HG03280 (cell line): ENCODE data around the gene ILKAP.

Source experiments
- ATAC-seq: cut with Tn5 transposase; IDR thresholded peaks from one replicate; pipeline ENCODE4 v1.9.1; 2021; ENCODE audit warnings: mild to moderate bottlenecking, moderate library complexity; ENCODE audit not compliant: unreplicated experiment

Gene ILKAP

DNA sequence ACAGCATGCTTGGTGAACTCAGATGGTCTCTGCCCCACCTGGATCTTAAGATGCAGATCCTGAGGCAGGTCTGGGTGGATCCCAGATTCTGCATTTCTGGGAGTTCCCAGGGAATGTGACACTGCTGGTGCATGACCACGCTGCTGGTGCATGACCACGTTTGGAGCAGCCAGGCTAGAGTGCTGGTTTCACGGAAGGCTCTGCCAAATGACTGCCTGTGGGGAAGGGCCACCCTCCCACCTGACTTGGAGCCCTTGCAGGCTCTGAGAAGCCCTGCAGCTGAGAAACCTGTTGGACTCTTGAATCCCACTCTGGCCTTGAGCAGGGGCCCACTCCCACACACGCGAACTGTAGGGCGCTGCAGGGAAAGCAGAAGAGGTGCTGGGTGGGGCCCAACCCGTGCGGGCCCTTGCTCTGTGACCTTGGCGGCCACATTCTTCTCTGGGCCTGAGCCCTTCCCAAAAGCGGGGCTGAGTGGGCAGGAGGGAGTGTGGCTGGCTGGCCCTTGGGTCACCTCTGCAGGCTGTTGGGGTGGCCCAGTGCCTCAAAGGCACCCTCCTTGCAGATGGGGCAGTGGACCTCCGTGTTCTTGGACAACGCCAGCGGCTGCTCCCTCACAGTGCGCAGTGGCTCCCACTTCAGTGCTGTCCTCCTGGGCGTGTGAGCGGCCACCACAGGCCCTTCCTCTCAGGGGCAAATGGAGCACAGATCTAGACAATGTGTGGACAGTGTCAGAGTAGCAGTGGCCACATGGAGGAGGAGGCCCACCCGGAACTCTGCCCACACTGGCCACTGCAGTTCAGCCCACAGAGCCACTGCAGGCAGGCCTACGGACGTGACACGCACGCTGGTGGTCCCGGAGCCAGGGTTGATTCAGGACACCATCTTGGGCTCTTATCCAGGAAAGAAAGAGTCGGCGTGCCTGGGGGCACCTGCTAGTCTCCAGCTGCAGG is 36.8 kb downstream of the ILKAP start:
- no peak for ATAC-seq

DNA sequence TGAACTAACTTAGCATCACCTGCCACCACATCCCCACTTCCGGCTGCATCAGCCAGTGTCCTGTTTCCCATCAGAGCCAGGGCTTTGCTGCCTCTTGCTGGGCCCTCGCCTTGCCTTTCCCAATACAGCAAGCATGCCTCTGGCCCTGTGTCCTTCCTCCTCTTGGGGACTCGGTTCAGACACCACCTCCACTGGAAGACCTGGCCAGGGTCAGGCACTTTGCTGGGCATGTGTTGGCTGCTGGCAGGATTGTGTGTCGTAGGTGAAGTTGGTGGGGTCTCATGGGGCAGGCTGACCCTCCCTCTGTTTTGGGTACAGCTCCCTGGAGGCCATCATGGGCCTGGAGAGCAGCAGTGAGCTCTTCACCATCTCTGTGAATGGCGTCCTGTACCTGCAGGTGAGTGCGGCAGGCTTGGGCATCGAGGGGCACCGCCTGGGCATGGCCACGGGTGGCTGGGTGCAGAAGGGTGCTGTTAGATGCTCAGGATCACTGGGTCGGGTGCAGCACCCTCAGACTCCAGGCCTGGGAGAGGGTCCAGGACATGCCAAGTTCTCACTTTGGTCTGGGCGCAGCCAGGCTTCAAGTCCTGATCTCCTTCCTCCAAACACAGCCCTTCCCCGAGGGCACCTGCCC is 38.1 kb downstream of the ILKAP start:
- no peak for ATAC-seq

DNA sequence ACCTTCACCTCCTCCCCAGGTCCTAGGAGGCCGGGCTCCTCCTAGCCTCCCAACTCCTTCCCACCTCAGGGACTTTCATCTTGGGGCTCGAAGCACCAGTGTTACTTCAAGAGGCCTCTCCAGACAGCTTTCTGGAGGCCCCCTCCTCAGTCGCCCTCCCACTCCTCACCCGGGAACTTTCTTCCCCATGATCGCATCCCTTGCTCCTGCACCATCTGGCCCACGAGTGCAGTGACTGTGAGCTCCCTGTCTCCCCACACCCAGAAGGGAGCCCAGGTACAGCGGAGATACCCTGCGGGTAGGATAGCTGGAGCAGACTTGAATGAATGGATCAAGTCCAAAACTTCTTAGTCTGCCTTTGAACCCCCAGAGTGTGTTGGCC is 38.6 kb downstream of the ILKAP start:
- no peak for ATAC-seq

GRCh38 chr2:238163481-238164198 is 39.9 kb downstream of the ILKAP start:
- ATAC-seq = no peak

GRCh38 chr2:238162846-238163441 is 40.6 kb downstream of the ILKAP start:
- ATAC-seq = no peak

GRCh38 chr2:238162251-238162845 is 41.1 kb downstream of the ILKAP start:
- no peak for ATAC-seq

DNA sequence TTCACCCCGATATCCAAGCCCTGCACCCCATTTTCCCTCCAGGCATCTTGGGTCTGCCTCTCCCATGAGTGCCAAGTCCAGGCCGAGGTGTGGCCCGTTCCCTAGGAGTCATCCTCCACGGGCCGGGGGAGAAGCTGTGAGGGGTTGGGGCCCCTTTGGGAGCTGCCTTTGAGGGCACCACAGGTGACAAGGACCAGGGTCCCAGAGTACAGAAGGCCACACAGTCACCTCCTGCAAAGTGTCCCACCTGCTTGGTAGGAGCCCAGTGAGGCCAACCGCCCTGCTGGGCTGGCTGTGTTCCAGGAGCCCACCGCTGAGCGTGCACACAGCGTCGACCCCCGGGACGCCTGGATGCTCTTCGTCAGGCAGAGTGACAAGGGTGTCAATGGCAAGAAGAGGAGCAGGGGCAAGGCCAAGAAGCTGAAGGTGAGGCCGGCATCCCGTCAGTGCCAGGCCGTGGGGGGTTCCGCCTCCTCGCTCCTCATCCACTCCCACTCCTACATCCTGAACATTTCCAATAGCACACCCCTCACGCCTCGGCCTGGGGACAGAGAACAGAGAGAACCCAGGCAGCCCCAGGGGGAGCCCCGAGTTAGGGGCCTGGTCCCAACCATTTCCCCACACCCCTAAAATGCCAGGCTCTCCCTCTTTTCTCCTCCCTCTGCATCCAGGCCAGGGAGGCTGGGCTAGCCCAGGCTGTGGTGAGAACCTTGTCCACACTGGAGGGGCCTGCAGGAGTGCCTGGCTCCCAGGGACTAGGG is 42.0 kb downstream of the ILKAP start:
- no peak for ATAC-seq

DNA sequence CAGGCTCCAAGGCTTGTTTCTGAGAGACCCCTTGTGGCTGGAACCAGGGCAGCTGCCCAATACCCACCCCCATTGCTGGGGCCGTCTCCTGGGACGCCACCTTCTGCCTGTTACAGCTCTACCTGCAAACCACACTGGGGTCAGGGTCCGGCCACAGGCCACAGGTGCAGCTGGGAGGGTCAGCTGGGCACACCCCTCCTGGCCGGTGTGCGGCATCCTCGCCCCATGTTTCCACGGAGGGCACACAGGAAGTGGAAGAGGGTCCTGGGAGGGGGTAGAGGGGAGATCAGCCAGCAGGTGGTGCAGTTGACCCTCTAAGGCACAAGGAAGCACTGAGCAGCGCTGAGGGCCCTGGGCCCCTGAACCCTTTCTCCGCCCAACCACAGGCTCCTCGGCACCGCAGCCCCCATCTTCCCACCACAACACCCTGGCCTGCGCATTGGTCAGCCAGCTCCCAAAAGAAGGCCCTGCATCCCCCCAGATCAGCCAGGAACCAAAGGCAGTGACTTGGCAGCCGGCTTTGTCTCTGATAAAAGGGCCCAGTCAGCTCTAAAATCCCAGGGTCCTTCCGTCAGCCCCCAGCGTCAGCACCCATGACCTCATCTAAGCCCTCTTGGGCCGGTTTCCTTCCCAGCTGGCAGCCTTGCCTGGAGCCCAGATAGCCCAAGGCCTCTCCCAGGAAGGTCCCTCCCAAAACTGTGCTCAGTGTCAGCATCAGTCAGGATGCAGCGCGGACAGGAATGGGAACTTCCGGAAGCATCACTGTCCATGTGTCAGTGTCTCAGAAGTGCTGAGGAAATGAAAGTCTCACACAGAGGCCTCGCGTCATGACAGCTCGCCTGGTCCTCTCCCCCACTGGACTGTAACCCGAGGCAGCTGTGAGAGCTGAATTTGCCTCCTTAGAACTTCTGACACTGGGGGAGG is 43.0 kb downstream of the ILKAP start:
- no peak for ATAC-seq

DNA sequence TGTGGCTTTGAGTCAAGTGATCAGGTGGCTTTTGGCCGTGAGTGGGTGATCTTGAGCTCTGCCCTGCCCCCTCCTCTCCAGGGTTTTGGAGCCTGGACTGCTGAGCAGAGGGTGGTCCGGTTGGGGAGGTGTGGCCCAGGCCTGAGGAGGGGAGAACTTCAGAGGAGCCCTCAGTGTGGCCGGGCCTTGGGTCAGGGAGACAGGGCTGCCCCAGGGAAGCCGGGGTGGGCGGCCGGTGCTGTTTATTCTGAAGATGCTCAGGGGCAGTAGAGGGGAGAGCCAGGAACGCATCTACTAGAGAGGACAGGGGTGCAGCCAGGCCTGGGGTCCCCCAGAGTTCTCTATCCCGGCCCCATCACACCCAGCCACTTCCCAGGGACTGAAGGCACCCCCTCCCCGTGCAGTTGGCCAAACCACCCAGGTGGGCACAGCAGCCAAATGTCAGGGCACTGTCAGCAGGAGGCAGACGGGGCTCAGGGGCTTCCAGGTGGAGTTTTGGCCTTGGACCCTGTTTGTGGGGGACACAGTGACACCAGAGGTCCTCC is 43.8 kb downstream of the ILKAP start:
- ATAC-seq = no peak

DNA sequence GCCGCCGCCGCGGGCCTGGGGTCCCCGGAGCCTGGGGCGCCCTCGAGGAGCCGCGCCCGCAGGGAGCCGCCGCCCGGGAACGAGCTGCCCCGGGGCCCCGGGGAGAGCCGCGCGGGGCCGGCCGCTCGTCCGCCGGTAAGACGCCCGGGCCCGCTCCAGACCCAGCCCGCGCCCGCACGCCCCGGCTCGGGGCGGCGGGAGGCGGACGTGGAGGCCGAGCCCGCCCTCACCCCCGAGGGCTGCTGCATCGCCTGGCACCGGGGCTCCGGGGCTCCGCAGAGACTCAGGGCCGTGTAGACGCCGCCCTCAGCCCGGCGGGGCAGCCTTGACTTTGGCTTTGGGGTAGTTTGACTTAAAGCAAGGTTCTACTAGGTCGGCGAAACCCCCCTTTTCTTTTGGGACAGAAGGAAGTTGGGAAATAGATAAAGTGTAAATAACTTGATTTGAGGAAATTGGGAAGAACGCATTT is 44.4 kb downstream of the ILKAP start:
- ATAC-seq = peak; percentile 39

GRCh38 chr2:238158509-238159070 is 44.9 kb downstream of the ILKAP start, which contains the start of gene ERFE:
Gene ERFE (plus strand): TSS chr2:238158970. CDS start chr2:238159008, 38 bp downstream.
- peak; percentile 48 for ATAC-seq

DNA sequence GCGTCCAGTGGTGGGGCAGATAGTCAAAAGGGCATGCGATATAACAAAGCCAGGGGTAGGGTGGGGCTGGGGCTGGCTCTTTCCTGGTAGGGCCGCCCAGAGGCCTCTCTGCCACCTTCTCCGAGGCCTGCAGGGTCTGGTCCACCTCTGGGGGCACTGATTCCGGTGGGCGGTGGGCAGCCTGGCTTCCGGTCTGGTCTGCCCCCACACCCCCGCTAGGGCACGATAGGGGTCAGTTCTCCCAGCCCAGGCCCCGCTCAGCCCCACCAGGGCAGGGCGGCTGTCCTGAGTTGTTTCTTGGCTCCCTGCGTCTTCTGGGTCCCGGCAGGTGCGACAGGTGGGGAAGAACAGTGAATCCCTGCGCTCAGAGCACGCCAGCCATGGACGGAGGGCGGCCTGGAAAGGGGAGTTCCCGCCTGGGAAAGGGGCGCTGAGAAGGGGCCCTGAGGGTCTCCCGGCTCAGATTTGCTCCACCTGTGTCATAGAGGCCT is 45.4 kb downstream of the ILKAP start:
- ATAC-seq = no peak

DNA sequence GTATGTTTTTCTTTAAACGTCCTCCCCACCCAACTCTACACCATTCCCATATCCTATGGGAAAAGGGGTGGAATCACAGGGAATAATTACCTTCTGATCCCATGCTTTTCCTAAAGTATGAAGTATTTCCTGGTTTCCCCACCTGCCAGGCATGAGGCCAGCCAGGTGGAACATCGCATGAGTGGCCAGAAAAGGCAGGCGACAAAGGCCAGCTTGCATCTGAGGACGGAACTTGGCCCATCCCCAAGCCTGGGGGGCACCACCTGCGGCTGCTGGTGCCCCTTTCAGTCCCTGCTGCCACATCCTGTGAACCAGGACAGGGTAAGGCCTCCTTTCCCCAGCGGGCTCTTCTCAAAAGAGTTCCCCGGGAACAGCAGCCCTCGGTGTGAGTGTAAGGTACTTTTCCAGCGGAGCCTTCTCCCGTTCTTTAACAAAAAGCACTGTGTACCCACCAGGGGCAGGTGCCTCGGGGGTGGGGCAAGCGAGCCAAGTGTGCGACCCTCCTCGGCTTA is 45.9 kb downstream of the ILKAP start:
- no peak for ATAC-seq

DNA sequence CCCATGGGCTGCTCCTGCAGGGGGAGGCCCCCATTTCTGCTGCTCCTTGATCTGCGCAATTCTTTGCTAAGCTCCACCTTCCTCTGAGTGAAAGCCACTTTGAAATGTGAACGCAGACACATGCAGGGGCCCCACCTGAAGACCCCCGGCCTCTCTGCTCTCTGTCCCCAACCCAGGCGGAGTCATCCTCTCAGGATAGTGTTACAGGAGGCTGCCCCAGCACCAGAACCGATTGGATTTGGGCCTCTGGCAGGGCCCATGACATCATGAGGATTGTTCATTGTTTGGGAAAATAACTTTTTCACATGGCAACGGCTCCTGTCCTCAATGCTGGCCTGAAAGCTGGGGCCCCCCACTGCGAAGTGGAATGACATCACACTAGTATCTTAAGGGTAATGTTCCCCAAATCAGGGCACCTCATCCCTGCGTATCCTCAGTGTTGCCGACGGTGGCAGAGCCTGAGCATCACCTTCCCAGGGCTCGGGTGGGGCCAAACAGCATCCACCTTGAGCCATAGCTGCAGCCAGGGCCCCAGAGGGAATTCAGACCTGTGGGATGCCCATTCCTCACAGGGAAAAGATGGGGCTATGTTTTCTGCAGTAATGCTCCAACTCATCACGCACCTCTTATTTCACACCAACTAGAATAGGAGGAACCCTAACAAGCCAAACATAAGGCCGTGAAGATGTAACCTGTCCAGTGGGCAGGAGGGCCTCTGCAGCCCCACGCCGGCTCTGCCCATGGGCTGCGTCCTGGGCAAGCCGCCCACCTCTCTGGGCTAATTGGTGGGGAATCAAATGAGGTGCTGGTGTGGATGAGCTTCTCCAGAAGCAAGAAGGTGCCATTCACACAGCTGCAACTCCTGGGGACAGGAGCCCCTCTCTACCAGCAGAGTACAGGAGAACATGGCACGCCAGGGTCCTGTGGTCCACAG is 47.5 kb downstream of the ILKAP start:
- ATAC-seq = no peak

DNA sequence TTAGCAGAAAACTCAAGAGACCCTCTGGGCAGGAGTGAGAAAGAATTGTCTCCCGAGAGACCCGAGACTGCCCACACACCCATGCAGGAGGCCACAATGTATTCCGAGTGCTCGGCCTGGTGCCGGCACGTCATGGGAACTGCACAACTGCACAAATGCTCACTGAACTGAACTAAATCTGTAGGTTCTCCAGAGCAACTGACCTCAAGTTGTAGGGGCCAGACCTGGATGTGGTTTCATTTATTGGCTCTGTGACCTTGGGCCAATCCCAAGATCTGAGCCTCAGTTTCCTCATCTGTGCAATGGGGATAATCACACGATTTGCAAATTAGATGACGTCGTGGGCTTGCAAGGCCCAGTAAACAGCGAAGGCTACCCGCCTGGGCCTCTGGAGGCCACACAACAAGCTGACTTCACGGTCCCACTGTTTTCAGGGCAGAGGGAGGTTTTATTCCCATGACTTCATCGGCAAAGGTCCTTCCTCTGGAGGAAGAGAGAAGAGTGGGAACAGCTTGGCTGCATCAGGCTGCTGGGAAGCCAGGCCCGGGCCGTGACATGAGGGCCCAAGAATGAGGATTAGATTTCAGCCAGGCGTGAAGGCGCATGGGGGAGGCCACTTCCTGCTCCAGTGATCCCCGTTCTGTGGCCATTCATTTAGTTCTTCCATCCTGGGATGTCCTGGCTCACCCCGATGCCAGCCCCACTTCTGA is 48.3 kb downstream of the ILKAP start:
- ATAC-seq = no peak

GRCh38 chr2:238154570-238154969 is 48.9 kb downstream of the ILKAP start:
- no peak for ATAC-seq
